Cardiac muscle cell (in vitro differentiated cells and primary cell): ENCODE data around the gene RASGRP2. TPM values are rescaled to one million over a fixed set of nuclear protein-coding genes. Genes with fewer than 3 reads are reported as not detected.

ENCODE experiments used
- DNase-seq, 2 donors: peaks; one replicate each; pipeline versions ENCODE4 v3.0.0 to v3.0.0-alpha.2; 2010 to 2017; ENCODE audit warnings: low read depth in 1 of 2, low spot score in 1 of 2
- H3K27ac ChIP-seq: fragments of 200-600 bp; sonication (generic); 2 replicates; pipeline ENCODE4 v1.5.1; 2016
- H3K27me3 ChIP-seq: fragments of 200-600 bp; sonication (generic); 2 replicates; pipeline ENCODE4 v1.6.0; 2016; ENCODE audit warnings: control low read depth
- H3K36me3 ChIP-seq: fragments of 200-600 bp; sonication (generic); 2 replicates; pipeline ENCODE4 v1.5.1; 2016; ENCODE audit warnings: control low read depth
- H3K4me1 ChIP-seq: fragments of 200-600 bp; sonication (generic); 2 replicates; pipeline ENCODE4 v1.8.1; 2017; ENCODE audit warnings: low read depth, mild to moderate bottlenecking, mixed run types
- H3K4me3 ChIP-seq: fragments of 200-600 bp; sonication (generic); 2 replicates; pipeline ENCODE4 v1.5.1; 2016; ENCODE audit warnings: mild to moderate bottlenecking
- H3K9me3 ChIP-seq: fragments of 200-600 bp; sonication (generic); 2 replicates; pipeline ENCODE4 v1.5.1; 2017; ENCODE audit warnings: low read depth, mild to moderate bottlenecking, control low read depth
- CTCF ChIP-seq: IDR thresholded peaks from 2 replicates; pipeline ENCODE4 v1.5.1; 2012; ENCODE audit warnings: low read depth, mild to moderate bottlenecking, low read length
- polyA plus RNA-seq: library from polyadenylated mRNA; unstranded; fragments of >200 nt; fragmentation: Nextera tagmentation; extraction: Ambion mirVana; gene quantifications from 2 replicates; pipeline ENCODE4 v1.2.1, GENCODE V29; 2016
- total RNA-seq: library from RNA; depleted of rRNA; stranded (reverse); fragments of >200 nt; gene quantifications from 2 replicates; pipeline ENCODE4 v1.2.3, GENCODE V29; 2016

RASGRP2 gene
- total and polyA plus RNA-seq, 2 experiments from 2014 or later, result 60.8 to 64.0 TPM

GRCh38 chr11:64753380-64754123 is 9.6 kb upstream of the RASGRP2 start:
- Histone ChIP-seq H3K36me3 (peaks cover 28% of the 10 kb centered on the region), H3K27ac (no peak overlapping the region), H3K4me1 (peaks cover 3% of the 10 kb centered on the region), H3K27me3 (no peaks in the 10 kb centered on the region), H3K9me3 (no peaks in the 10 kb centered on the region), H3K4me3 (no peak overlapping the region)
- DNase-seq, result no peak
- TF ChIP-seq CTCF, result no peak

GRCh38 chr11:64753019-64753379 is 9.1 kb upstream of the RASGRP2 start:
- Histone ChIP-seq H3K9me3 (no peaks in the 10 kb centered on the region), H3K36me3 (peaks cover 28% of the 10 kb centered on the region), H3K27me3 (no peaks in the 10 kb centered on the region), H3K4me3 (no peak overlapping the region), H3K4me1 (no peaks in the 10 kb centered on the region), H3K27ac (no peak overlapping the region)
- no peak for TF ChIP-seq CTCF
- no peak for DNase-seq

- H3K4me1 ChIP-seq, result no peaks in the 10 kb centered on the region
- H3K27ac ChIP-seq, result no peak overlapping the region
- H3K36me3 ChIP-seq, result peaks cover 28% of the 10 kb centered on the region
These were observed 8.4 kb upstream of the RASGRP2 start for GRCh38 chr11:64752175-64752970.

GRCh38 chr11:64751580-64751979 is 7.6 kb upstream of the RASGRP2 start:
- Histone ChIP-seq H3K9me3 (no peaks in the 10 kb centered on the region), H3K27ac (no peak overlapping the region), H3K4me3 (no peak overlapping the region), H3K4me1 (no peaks in the 10 kb centered on the region), H3K36me3 (peaks cover 28% of the 10 kb centered on the region), H3K27me3 (no peaks in the 10 kb centered on the region)
- DNase-seq, result no peak
- no peak for TF ChIP-seq CTCF

More at GRCh38 chr11:64752175-64752970, 8.4 kb upstream of the RASGRP2 start:
- no peak for DNase-seq
- TF ChIP-seq CTCF, result no peak
- Histone ChIP-seq H3K4me3 (no peak overlapping the region), H3K9me3 (no peaks in the 10 kb centered on the region), H3K27me3 (no peaks in the 10 kb centered on the region)

GRCh38 chr11:64751136-64751535 is 7.2 kb upstream of the RASGRP2 start:
- H3K27ac ChIP-seq, result no peak overlapping the region
- DNase-seq, result no peak
- H3K9me3 ChIP-seq, result no peaks in the 10 kb centered on the region
- TF ChIP-seq CTCF, result no peak
- H3K4me1 ChIP-seq, result no peaks in the 10 kb centered on the region
- no peaks in the 10 kb centered on the region for H3K27me3 ChIP-seq
- H3K4me3 ChIP-seq, result no peak overlapping the region
- peaks cover 25% of the 10 kb centered on the region for H3K36me3 ChIP-seq
